ENCODE results near the gene OLFML1. TPM values are rescaled to one million over a fixed set of nuclear protein-coding genes. Genes with fewer than 3 reads are reported as not detected.

The OLFML1 gene
- total RNA-seq, 3 donors from 2014 or later (not counting 1 experiment from before 2014, with no cell fraction given) = not detected

GRCh38 chr11:7513234-7514098, 28.2 kb downstream of the OLFML1 start, which contains the start of gene PPFIBP2:
Gene PPFIBP2, plus strand, starts transcription at chr11:7513999. Its CDS starts 35,477 bp downstream, at chr11:7549476.
- H3K27ac Mint-ChIP-seq = peak within 1 kb of the TSS; percentile 90
- no peaks in the 10 kb centered on the region for H3K36me3 Mint-ChIP-seq
- peaks cover 12 to 39% of the 10 kb centered on the region in 2 donors for H3K4me1 Mint-ChIP-seq
- Histone ChIP-seq H3K4me3 (ENCODE audit: low read length) (peak within 1 kb of the TSS; percentile 98), H3K9me3 (ENCODE audit: control insufficient read depth, insufficient read depth, low read length) (no peaks in the 10 kb centered on the region), H3K27ac (ENCODE audit: low read length) (peak within 1 kb of the TSS; percentile 99), H3K4me1 (ENCODE audit: control insufficient read depth, insufficient read depth, low read length) (peaks cover 23% of the 10 kb centered on the region), H3K36me3 (ENCODE audit: control insufficient read depth, insufficient read depth, low read length) (no peaks in the 10 kb centered on the region), H3K27me3 (ENCODE audit: control insufficient read depth, insufficient read depth, low read length) (peaks cover 3% of the 10 kb centered on the region)
- WGBS (ENCODE audit: insufficient coverage) = under 1% methylated on average over 79 of the region's 79 CpGs
- intact Hi-C loops (cut with micrococcal nuclease) = loop anchor here (1.0 to 10.0 kb wide), 3 partner anchors 152 to 471 kb away; partner anchors contain the start of gene EIF3F
- no peaks in the 10 kb centered on the region for H3K27me3 Mint-ChIP-seq (ENCODE audit: low read depth in 2 of 2)
- TF ChIP-seq, protein P1, sequence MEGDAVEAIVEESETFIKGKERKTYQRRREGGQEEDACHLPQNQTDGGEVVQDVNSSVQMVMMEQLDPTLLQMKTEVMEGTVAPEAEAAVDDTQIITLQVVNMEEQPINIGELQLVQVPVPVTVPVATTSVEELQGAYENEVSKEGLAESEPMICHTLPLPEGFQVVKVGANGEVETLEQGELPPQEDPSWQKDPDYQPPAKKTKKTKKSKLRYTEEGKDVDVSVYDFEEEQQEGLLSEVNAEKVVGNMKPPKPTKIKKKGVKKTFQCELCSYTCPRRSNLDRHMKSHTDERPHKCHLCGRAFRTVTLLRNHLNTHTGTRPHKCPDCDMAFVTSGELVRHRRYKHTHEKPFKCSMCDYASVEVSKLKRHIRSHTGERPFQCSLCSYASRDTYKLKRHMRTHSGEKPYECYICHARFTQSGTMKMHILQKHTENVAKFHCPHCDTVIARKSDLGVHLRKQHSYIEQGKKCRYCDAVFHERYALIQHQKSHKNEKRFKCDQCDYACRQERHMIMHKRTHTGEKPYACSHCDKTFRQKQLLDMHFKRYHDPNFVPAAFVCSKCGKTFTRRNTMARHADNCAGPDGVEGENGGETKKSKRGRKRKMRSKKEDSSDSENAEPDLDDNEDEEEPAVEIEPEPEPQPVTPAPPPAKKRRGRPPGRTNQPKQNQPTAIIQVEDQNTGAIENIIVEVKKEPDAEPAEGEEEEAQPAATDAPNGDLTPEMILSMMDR (IDR thresholded peaks at IDR 0.05) = peak; percentile 85
- peak; percentile 87 to 93 (median 90) for ATAC-seq
- H3K4me3 Mint-ChIP-seq = peak within 1 kb of the TSS; percentile 96
- peak; percentile 89 to 90 for DNase-seq
- H3K9me3 Mint-ChIP-seq = no peaks in the 10 kb centered on the region

DNA sequence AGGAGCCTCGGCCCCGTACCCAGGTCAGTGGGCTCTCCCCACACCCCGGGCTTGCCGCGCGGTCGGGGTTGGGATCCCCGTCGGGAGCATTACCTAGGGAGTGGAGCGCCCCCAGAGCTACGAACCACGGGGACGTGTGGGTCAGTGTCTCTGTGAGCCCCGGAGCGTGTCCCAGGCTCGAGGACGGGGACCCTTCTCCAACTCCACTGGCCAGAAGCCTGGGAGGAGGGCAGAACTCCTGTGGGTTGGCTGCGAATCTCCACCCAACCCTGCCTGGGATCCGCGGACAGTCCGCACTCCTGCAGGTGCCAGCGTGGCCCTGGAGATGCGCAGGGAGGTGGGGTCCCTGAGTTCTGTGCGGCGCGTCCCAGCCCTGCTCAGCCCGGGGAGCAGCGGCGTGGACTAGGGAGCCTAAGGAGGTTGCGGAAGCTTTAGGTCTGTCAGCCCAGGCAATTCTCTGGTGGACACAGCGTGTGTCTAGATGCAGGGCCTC, 28.8 kb downstream of the OLFML1 start:
- H3K27ac Mint-ChIP-seq = peak overlapping the region; percentile 90
- ATAC-seq (no peak), DNase-seq (peak; percentile 24 to 49)
- no peaks in the 10 kb centered on the region for H3K9me3 Mint-ChIP-seq
- H3K4me3 ChIP-seq (ENCODE audit: low read length) = peak overlapping the region; percentile 98
- intact Hi-C loops (cut with micrococcal nuclease) = loop anchor here (10.0 kb wide), 1 partner anchor 471 kb away; the partner anchor contains the start of gene EIF3F
- peak overlapping the region; percentile 96 for H3K4me3 Mint-ChIP-seq
- no peaks in the 10 kb centered on the region for H3K36me3 ChIP-seq (ENCODE audit: control insufficient read depth, insufficient read depth, low read length)
- TF ChIP-seq, protein P1 (IDR thresholded peaks at IDR 0.05) = no peak
- H3K36me3 Mint-ChIP-seq = no peaks in the 10 kb centered on the region
- H3K27me3 ChIP-seq (ENCODE audit: control insufficient read depth, insufficient read depth, low read length) = peaks cover 3% of the 10 kb centered on the region
- peaks cover 12 to 46% of the 10 kb centered on the region in 2 donors for H3K4me1 Mint-ChIP-seq
- peaks cover 23% of the 10 kb centered on the region for H3K4me1 ChIP-seq (ENCODE audit: control insufficient read depth, insufficient read depth, low read length)
- no peaks in the 10 kb centered on the region for H3K27me3 Mint-ChIP-seq (ENCODE audit: low read depth in 2 of 2)
- no peaks in the 10 kb centered on the region for H3K9me3 ChIP-seq (ENCODE audit: control insufficient read depth, insufficient read depth, low read length)
- H3K27ac ChIP-seq (ENCODE audit: low read length) = peak overlapping the region; percentile 99
- WGBS (ENCODE audit: insufficient coverage) = 3% methylated on average over 31 of the region's 31 CpGs

- H3K4me1 Mint-ChIP-seq = peaks cover 12 to 48% of the 10 kb centered on the region in 2 donors
- no peak overlapping the region for H3K27ac ChIP-seq (ENCODE audit: low read length)
- H3K4me1 ChIP-seq (ENCODE audit: control insufficient read depth, insufficient read depth, low read length) = peaks cover 32% of the 10 kb centered on the region
- TF ChIP-seq, protein P1 (IDR thresholded peaks at IDR 0.05) = no peak
- H3K27me3 Mint-ChIP-seq (ENCODE audit: low read depth in 2 of 2) = no peaks in the 10 kb centered on the region
- H3K27ac Mint-ChIP-seq = no peak overlapping the region
- H3K4me3 ChIP-seq (ENCODE audit: low read length) = no peak overlapping the region
- no peaks in the 10 kb centered on the region for H3K9me3 ChIP-seq (ENCODE audit: control insufficient read depth, insufficient read depth, low read length)
- 94% methylated on average over 1 of the region's 1 CpG for WGBS (ENCODE audit: insufficient coverage)
- intact Hi-C loops (cut with micrococcal nuclease) = loop anchor here (10.0 kb wide), 1 partner anchor 469 kb away; the partner anchor contains the start of gene EIF3F
- peak overlapping the region; percentile 13 for H3K4me3 Mint-ChIP-seq
- peak in 1 of 2 donors; percentile 4 for DNase-seq
- no peak for ATAC-seq
- H3K27me3 ChIP-seq (ENCODE audit: control insufficient read depth, insufficient read depth, low read length) = peaks cover 3% of the 10 kb centered on the region
- H3K36me3 Mint-ChIP-seq = no peaks in the 10 kb centered on the region
- no peaks in the 10 kb centered on the region for H3K9me3 Mint-ChIP-seq
- no peaks in the 10 kb centered on the region for H3K36me3 ChIP-seq (ENCODE audit: control insufficient read depth, insufficient read depth, low read length)
These were observed 30.2 kb downstream of the OLFML1 start for GRCh38 chr11:7515447-7515886.

All from natural killer cell (primary cell).